Liver (tissue), 3 donors: ENCODE results near the gene GABARAPL2.

Experiments used
- CTCF ChIP-seq: fragments of 150-350 bp; IDR thresholded peaks from 2 replicates; pipeline ENCODE4 v1.5.1; 2017; ENCODE audit warnings: improper control_type of control experiment, low read depth, low read length; ENCODE audit not compliant: missing input control
- EGR1 ChIP-seq, 2 donors: IDR thresholded peaks; 2 replicates each; pipeline ENCODE4 v1.6.1; 2016 to 2018; ENCODE audit warnings: antibody characterized with exemption in 2 of 2, low read depth in 2 of 2
- FOXA1 ChIP-seq: IDR thresholded peaks from 2 replicates; pipeline ENCODE4 v1.6.1; 2016; ENCODE audit warnings: antibody characterized with exemption
- HNF4G ChIP-seq: IDR thresholded peaks from 2 replicates; pipeline ENCODE4 v1.6.1; 2016; ENCODE audit warnings: antibody characterized with exemption
- JUND ChIP-seq, 2 donors: IDR thresholded peaks; 2 replicates each; pipeline ENCODE4 v1.6.1; 2016; ENCODE audit warnings: antibody characterized with exemption in 2 of 2
- MAX ChIP-seq: IDR thresholded peaks from 2 replicates; pipeline ENCODE4 v1.6.1; 2016; ENCODE audit warnings: antibody characterized with exemption
- REST ChIP-seq: IDR thresholded peaks from 2 replicates; pipeline ENCODE4 v1.6.1; 2016; ENCODE audit warnings: antibody characterized with exemption, mild to moderate bottlenecking
- RXRA ChIP-seq, 2 donors: IDR thresholded peaks; 2 replicates each; pipeline ENCODE4 v1.6.1; 2017 to 2018; ENCODE audit warnings: antibody characterized with exemption in 2 of 2, mild to moderate bottlenecking in 1 of 2
- SP1 ChIP-seq: IDR thresholded peaks from 2 replicates; pipeline ENCODE4 v1.6.1; 2018; ENCODE audit warnings: antibody characterized with exemption, mild to moderate bottlenecking
- TAF1 ChIP-seq: conservative IDR thresholded peaks from 2 replicates; pipeline ENCODE4 v1.6.1; 2016; ENCODE audit warnings: antibody characterized with exemption, mild to moderate bottlenecking
- ZBTB33 ChIP-seq: IDR thresholded peaks from 2 replicates; pipeline ENCODE4 v1.6.1; 2016; ENCODE audit warnings: antibody characterized with exemption
- donor health status: healthy.
- donor health status: healthy.

GRCh38 chr16:75588716-75589115 lies 22.5 kb downstream of the GABARAPL2 start:
- TF ChIP-seq CTCF (no peak), RXRA (IDR thresholded peaks at IDR 0.05) (no peak), REST (no peak), JUND (IDR thresholded peaks at IDR 0.05) (no peak), FOXA1 (no peak), MAX (no peak), TAF1 (no peak), SP1 (no peak), ZBTB33 (no peak), EGR1 (IDR thresholded peaks at IDR 0.05; ENCODE audit: low read depth in 2 of 2) (no peak), HNF4G (no peak)
